Type B pancreatic cell (in vitro differentiated cells): Measurements from ENCODE around the gene ABCF3. TPM values are rescaled to one million over a fixed set of nuclear protein-coding genes. Genes with fewer than 3 reads are reported as not detected.
A peak's percentile ranks its signal among the peaks of the same experiment; 100 is the strongest.

Source experiments
- DNase-seq: peaks from one replicate; pipeline ENCODE4 v3.0.0; 2021; ENCODE audit warnings: mixed read lengths; ENCODE audit not compliant: unreplicated experiment; ENCODE audit errors: extremely low spot score
- H3K27ac Mint-ChIP-seq: 2 replicates; pipeline ENCODE4 v1.8.0; 2021; ENCODE audit warnings: mild to moderate bottlenecking, mixed read lengths
- H3K27me3 Mint-ChIP-seq: 2 replicates; pipeline ENCODE4 v1.8.0; 2021; ENCODE audit warnings: mixed read lengths
- H3K36me3 Mint-ChIP-seq: 2 replicates; pipeline ENCODE4 v1.8.0; 2021; ENCODE audit warnings: mixed read lengths
- H3K4me1 Mint-ChIP-seq: one replicate; pipeline ENCODE4 v1.8.0; 2021; ENCODE audit warnings: mixed read lengths; ENCODE audit not compliant: unreplicated experiment
- H3K4me3 Mint-ChIP-seq: 2 replicates; pipeline ENCODE4 v1.8.0; 2021; ENCODE audit warnings: mild to moderate bottlenecking, mixed read lengths
- H3K9me3 Mint-ChIP-seq: 2 replicates; pipeline ENCODE4 v1.8.0; 2021; ENCODE audit warnings: mixed read lengths
- total RNA-seq: library from RNA; stranded (reverse); gene quantifications from 2 replicates; pipeline ENCODE4 v1.2.1, GENCODE V29; 2021; ENCODE audit warnings: low replicate concordance
- TF ChIP-seq, protein P1 (sequence below): fragments of 200-600 bp; sonication (generic); conservative IDR thresholded peaks from 2 replicates; pipeline ENCODE4 v1.5.0; 2021; ENCODE audit warnings: antibody characterized with exemption, mild to moderate bottlenecking

ABCF3 gene
- total RNA-seq, 1 donor from 2014 or later, result 72.3 TPM

GRCh38 chr3:184222521-184222920, 36.5 kb downstream of the ABCF3 start:
- H3K27me3 Mint-ChIP-seq, result peaks cover 52% of the 10 kb centered on the region
- no peak overlapping the region for H3K27ac Mint-ChIP-seq
- no peaks in the 10 kb centered on the region for H3K9me3 Mint-ChIP-seq
- H3K4me3 Mint-ChIP-seq, result no peak overlapping the region
- H3K36me3 Mint-ChIP-seq, result no peaks in the 10 kb centered on the region
- no peak for DNase-seq
- TF ChIP-seq, protein P1, sequence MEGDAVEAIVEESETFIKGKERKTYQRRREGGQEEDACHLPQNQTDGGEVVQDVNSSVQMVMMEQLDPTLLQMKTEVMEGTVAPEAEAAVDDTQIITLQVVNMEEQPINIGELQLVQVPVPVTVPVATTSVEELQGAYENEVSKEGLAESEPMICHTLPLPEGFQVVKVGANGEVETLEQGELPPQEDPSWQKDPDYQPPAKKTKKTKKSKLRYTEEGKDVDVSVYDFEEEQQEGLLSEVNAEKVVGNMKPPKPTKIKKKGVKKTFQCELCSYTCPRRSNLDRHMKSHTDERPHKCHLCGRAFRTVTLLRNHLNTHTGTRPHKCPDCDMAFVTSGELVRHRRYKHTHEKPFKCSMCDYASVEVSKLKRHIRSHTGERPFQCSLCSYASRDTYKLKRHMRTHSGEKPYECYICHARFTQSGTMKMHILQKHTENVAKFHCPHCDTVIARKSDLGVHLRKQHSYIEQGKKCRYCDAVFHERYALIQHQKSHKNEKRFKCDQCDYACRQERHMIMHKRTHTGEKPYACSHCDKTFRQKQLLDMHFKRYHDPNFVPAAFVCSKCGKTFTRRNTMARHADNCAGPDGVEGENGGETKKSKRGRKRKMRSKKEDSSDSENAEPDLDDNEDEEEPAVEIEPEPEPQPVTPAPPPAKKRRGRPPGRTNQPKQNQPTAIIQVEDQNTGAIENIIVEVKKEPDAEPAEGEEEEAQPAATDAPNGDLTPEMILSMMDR, result no peak
- H3K4me1 Mint-ChIP-seq, result no peaks in the 10 kb centered on the region

GRCh38 chr3:184223946-184224345, 37.9 kb downstream of the ABCF3 start:
- Mint-ChIP-seq H3K36me3 (no peaks in the 10 kb centered on the region), H3K4me1 (no peaks in the 10 kb centered on the region), H3K27ac (no peak overlapping the region), H3K9me3 (no peaks in the 10 kb centered on the region), H3K27me3 (peaks cover 59% of the 10 kb centered on the region), H3K4me3 (no peak overlapping the region)
- no peak for DNase-seq
- TF ChIP-seq, protein P1, result no peak

- H3K9me3 Mint-ChIP-seq, result no peaks in the 10 kb centered on the region
- H3K4me3 Mint-ChIP-seq, result peak overlapping the region; percentile 45
- peaks cover 7% of the 10 kb centered on the region for H3K4me1 Mint-ChIP-seq
- H3K27me3 Mint-ChIP-seq, result peaks cover 73% of the 10 kb centered on the region
- no peaks in the 10 kb centered on the region for H3K36me3 Mint-ChIP-seq
- H3K27ac Mint-ChIP-seq, result no peak overlapping the region
- TF ChIP-seq, protein P1, result peak; percentile 83
- no peak for DNase-seq
Observed at GRCh38 chr3:184227481-184227935, 41.5 kb downstream of the ABCF3 start.

- no peak for DNase-seq
- peak overlapping the region; percentile 73 for H3K4me3 Mint-ChIP-seq
- peaks cover 75% of the 10 kb centered on the region for H3K27me3 Mint-ChIP-seq
- H3K36me3 Mint-ChIP-seq, result no peaks in the 10 kb centered on the region
- TF ChIP-seq, protein P1, result no peak
- peaks cover 7% of the 10 kb centered on the region for H3K4me1 Mint-ChIP-seq
- no peak overlapping the region for H3K27ac Mint-ChIP-seq
- H3K9me3 Mint-ChIP-seq, result no peaks in the 10 kb centered on the region
Observed at GRCh38 chr3:184228376-184229137, 42.6 kb downstream of the ABCF3 start.

DNA sequence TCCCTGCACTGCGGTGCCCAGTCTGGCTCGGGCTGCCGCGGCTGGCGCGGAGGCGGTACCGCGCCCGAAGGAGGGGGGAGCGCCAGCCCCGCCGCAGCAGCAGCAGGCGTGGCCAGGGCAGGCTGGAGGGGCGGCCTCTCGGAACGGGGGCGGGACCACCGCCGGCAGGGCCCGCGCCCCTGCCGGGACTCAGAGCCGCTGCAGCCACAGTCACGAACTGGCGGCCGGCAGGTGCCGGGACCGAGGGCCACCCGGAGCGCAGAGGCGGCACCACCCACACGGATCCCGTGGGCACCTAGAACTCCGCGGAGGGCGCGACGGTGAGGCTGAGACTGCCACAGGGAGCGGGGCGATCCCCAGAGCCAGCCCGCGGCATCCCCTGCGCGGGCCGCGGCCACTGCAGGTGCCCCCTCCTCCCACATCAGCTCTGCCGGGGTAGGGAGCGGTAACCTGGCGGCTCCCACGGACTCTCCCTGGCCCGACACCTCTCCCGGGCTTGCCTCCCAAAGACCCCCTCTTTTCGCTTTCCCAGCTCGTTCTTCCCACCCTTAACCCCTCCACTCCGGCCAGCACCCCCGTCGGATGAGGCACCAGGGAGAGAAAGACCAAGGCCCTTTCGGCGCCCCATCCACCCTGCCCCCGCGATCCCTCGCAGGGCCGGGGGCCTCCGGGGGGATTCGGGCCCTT, 43.5 kb downstream of the ABCF3 start, which contains the start of gene VWA5B2:
VWA5B2 (plus strand) TSS at position 192 of the 687 bp plus-strand sequence. CDS start 944 bp downstream, outside the sequence.
- DNase-seq, result peak; percentile 77
- Mint-ChIP-seq H3K36me3 (no peaks in the 10 kb centered on the region), H3K27me3 (peaks cover 76% of the 10 kb centered on the region), H3K27ac (no peak within 1 kb of the TSS), H3K4me3 (peak within 1 kb of the TSS; percentile 73), H3K4me1 (peaks cover 7% of the 10 kb centered on the region), H3K9me3 (no peaks in the 10 kb centered on the region)
- TF ChIP-seq, protein P1, result peak; percentile 63
